H1 (cell line): ENCODE measurements around the gene MYH13. TPM values are rescaled to one million over a fixed set of nuclear protein-coding genes. Genes with fewer than 3 reads are reported as not detected.

Source experiments
- CTCF ChIA-PET: fragments of 300-600 bp; sonication (Branson Sonifier 250); formaldehyde crosslinking; loops from one replicate; lab custom pipeline; 2021; ENCODE audit not compliant: partially characterized antibody; lab: Charles Lee
- POLR2A ChIA-PET: fragments of 300-600 bp; sonication (Branson Sonifier 250); formaldehyde crosslinking; loops from one replicate; lab custom pipeline; 2021; ENCODE audit warnings: inconsistent platforms; ENCODE audit not compliant: partially characterized antibody; lab: Charles Lee
- DNase-seq, 2 experiments: peaks; one replicate each; pipeline versions ENCODE4 v3.0.0 to v3.0.0-alpha.2; 2010 to 2022; ENCODE audit warnings: low spot score in 2 of 2, low read depth in 1 of 2, mixed read lengths in 1 of 2
- FAIRE-seq: peaks from 2 replicates; lab custom pipeline; 2011; peaks lifted over from hg19 to GRCh38; lab: Jason Lieb, UNC
- H2AFZ ChIP-seq: 2 replicates; pipeline ENCODE4 v1.8.1; 2012; ENCODE audit warnings: low read length, inconsistent platforms
- H2AK5ac ChIP-seq: 2 replicates; pipeline ENCODE4 v1.6.1; 2013; ENCODE audit warnings: low read depth, low read length
- H2BK120ac ChIP-seq: replicated peaks from 2 replicates; pipeline ENCODE3; 2013; ENCODE audit warnings: low read depth, low read length, inconsistent platforms
- H2BK12ac ChIP-seq: 2 replicates; pipeline ENCODE4 v1.6.1; 2013; ENCODE audit warnings: low read depth, low read length
- H2BK15ac ChIP-seq: 2 replicates; pipeline ENCODE4 v1.6.1; 2013; ENCODE audit warnings: low read length
- H2BK20ac ChIP-seq: 2 replicates; pipeline ENCODE4 v1.6.1; 2013; ENCODE audit warnings: low read length
- H2BK5ac ChIP-seq: 2 replicates; pipeline ENCODE4 v1.6.1; 2013; ENCODE audit warnings: low read depth, low read length
- H3K14ac ChIP-seq: 2 replicates; pipeline ENCODE4 v1.6.1; 2013; ENCODE audit warnings: inconsistent platforms; ENCODE audit not compliant: insufficient read length
- H3K18ac ChIP-seq: 2 replicates; pipeline ENCODE4 v1.6.1; 2013; ENCODE audit warnings: low read length; ENCODE audit errors: extremely low read depth
- H3K23ac ChIP-seq: 2 replicates; pipeline ENCODE4 v1.6.1; 2013; ENCODE audit warnings: inconsistent platforms; ENCODE audit not compliant: insufficient read length
- H3K23me2 ChIP-seq: 2 replicates; pipeline ENCODE4 v1.6.1; 2013; ENCODE audit warnings: low read depth, low read length
- H3K27ac ChIP-seq: 2 replicates; pipeline ENCODE4 v1.6.1; 2011; ENCODE audit warnings: low read depth, low read length, inconsistent platforms
- H3K27me3 ChIP-seq, 4 experiments: replicated peaks in 1 of 4; 1 replicate in 1 of 4; 2 replicates in 3 of 4; pipeline versions ENCODE4 v1.6.1 to v1.8.1; 2011 to 2013; ENCODE audit warnings: low read length in 3 of 4, mild to moderate bottlenecking in 3 of 4, inconsistent platforms in 2 of 4, mixed read lengths in 2 of 4, moderate library complexity in 1 of 4; ENCODE audit not compliant: control insufficient read depth in 3 of 4, insufficient read depth in 3 of 4; ENCODE audit errors: extremely low read depth in 1 of 4
- H3K36me3 ChIP-seq, 4 experiments: 2 replicates each; pipeline versions ENCODE4 v1.6.1 to v1.8.1; 2011 to 2013; ENCODE audit warnings: mild to moderate bottlenecking in 4 of 4, low read length in 3 of 4, moderate library complexity in 2 of 4, control low read depth in 1 of 4, inconsistent platforms in 1 of 4; ENCODE audit not compliant: insufficient read depth in 4 of 4, control insufficient read depth in 2 of 4
- H3K4ac ChIP-seq: replicated peaks from 2 replicates; pipeline ENCODE3; 2013; ENCODE audit warnings: low read length, low read depth, mixed read lengths, inconsistent platforms; ENCODE audit not compliant: insufficient read length
- H3K4me1 ChIP-seq, 4 experiments: replicated peaks in 1 of 4; 1 replicate in 1 of 4; 2 replicates in 3 of 4; pipeline versions ENCODE4 v1.6.1 to v1.8.1; 2011 to 2013; ENCODE audit warnings: low read length in 3 of 4, inconsistent platforms in 2 of 4, mixed read lengths in 1 of 4; ENCODE audit not compliant: insufficient read depth in 4 of 4, control insufficient read depth in 3 of 4
- H3K4me2 ChIP-seq, 2 experiments: 2 replicates each; pipeline versions ENCODE4 v1.6.1 to v1.8.1; 2011 to 2013; ENCODE audit warnings: low read depth in 2 of 2, low read length in 2 of 2, control low read depth in 1 of 2, inconsistent platforms in 1 of 2, mild to moderate bottlenecking in 1 of 2; ENCODE audit not compliant: insufficient read depth in 1 of 2
- H3K4me3 ChIP-seq, 4 experiments: fragments of 200-600, 300-600 bp in 1 of 4; sonication (generic), shearing (Covaris generic), sonication (Bioruptor Twin) in 1 of 4; 2 replicates each; pipeline versions ENCODE4 v1.5.1 to v1.8.1; 2011 to 2016; ENCODE audit warnings: low read length in 4 of 4, low read depth in 3 of 4, control low read depth in 2 of 4, inconsistent platforms in 2 of 4, mild to moderate bottlenecking in 2 of 4, mixed read lengths in 1 of 4, moderate library complexity in 1 of 4; ENCODE audit not compliant: insufficient read depth in 2 of 4; ENCODE audit errors: extremely low read depth in 1 of 4
- H3K56ac ChIP-seq: replicated peaks from 2 replicates; pipeline ENCODE3; 2013; ENCODE audit warnings: low read depth, mild to moderate bottlenecking, mixed read lengths, low read length, inconsistent platforms; ENCODE audit not compliant: insufficient read length
- H3K79me1 ChIP-seq: 2 replicates; pipeline ENCODE4 v1.6.1; 2013; ENCODE audit warnings: low read depth, low read length, control low read depth
- H3K79me2 ChIP-seq, 2 experiments: 2 replicates each; pipeline versions ENCODE4 v1.6.1 to v1.8.1; 2012 to 2013; ENCODE audit warnings: low read length in 2 of 2, mild to moderate bottlenecking in 2 of 2, inconsistent platforms in 1 of 2; ENCODE audit not compliant: insufficient read depth in 2 of 2, control insufficient read depth in 1 of 2
- H3K9ac ChIP-seq, 4 experiments: replicated peaks in 1 of 4; 1 replicate in 1 of 4; 2 replicates in 3 of 4; pipeline versions ENCODE4 v1.6.1 to v1.8.1; 2011 to 2013; ENCODE audit warnings: low read depth in 3 of 4, low read length in 3 of 4, control low read depth in 2 of 4, mild to moderate bottlenecking in 2 of 4, moderate library complexity in 2 of 4, inconsistent platforms in 1 of 4; ENCODE audit errors: extremely low read depth in 1 of 4
- H3K9me3 ChIP-seq, 2 experiments: 2 replicates each; pipeline versions ENCODE4 v1.6.1 to v1.8.1; 2012 to 2013; ENCODE audit warnings: mild to moderate bottlenecking in 2 of 2, moderate library complexity in 2 of 2, control low read depth in 1 of 2, inconsistent platforms in 1 of 2, low read depth in 1 of 2, low read length in 1 of 2, mixed read lengths in 1 of 2; ENCODE audit not compliant: insufficient read depth in 2 of 2
- H4K20me1 ChIP-seq, 2 experiments: replicated peaks in 1 of 2; 2 replicates each; pipeline versions ENCODE3 to v1.8.1; 2011 to 2013; ENCODE audit warnings: inconsistent platforms in 2 of 2, low read length in 2 of 2, mild to moderate bottlenecking in 1 of 2; ENCODE audit not compliant: insufficient read depth in 2 of 2, control insufficient read depth in 1 of 2
- H4K5ac ChIP-seq: 2 replicates; pipeline ENCODE4 v1.6.1; 2013; ENCODE audit warnings: low read length, low read depth, mixed read lengths, inconsistent platforms; ENCODE audit not compliant: insufficient read length
- H4K8ac ChIP-seq: 2 replicates; pipeline ENCODE4 v1.8.0; 2013; ENCODE audit warnings: mild to moderate bottlenecking, moderate library complexity, low read length, inconsistent platforms; ENCODE audit not compliant: insufficient read depth; ENCODE audit errors: extremely low read depth
- H4K91ac ChIP-seq: replicated peaks from 2 replicates; pipeline ENCODE3; 2013; ENCODE audit warnings: low read length, mixed read lengths, inconsistent platforms; ENCODE audit not compliant: insufficient read length
- BCL11A ChIP-seq, 2 experiments: IDR thresholded peaks; one replicate each; pipeline ENCODE4 v1.6.1; 2011; ENCODE audit warnings: low read depth in 2 of 2, low read length in 2 of 2, mild to moderate bottlenecking in 2 of 2
- CBX5 ChIP-seq: fragments of 300-800, 300-1000 bp; sonication (generic); IDR thresholded peaks from 2 replicates; pipeline ENCODE4 v1.7.1; 2016; ENCODE audit warnings: antibody characterized with exemption, low read length, low read depth
- CTBP2 ChIP-seq: IDR thresholded peaks from 2 replicates; pipeline ENCODE4 v1.7.0; 2011; ENCODE audit warnings: borderline replicate concordance, mild to moderate bottlenecking, moderate library complexity, mixed read lengths, low read length; ENCODE audit not compliant: insufficient read depth, insufficient read length
- EZH2 ChIP-seq: fragments of 200-600 bp; sonication (generic); IDR thresholded peaks from 2 replicates; pipeline ENCODE4 v1.7.1; 2012; ENCODE audit warnings: low read depth, mild to moderate bottlenecking, moderate library complexity, low read length, inconsistent platforms; ENCODE audit not compliant: severe bottlenecking
- FOSL1 ChIP-seq: IDR thresholded peaks from 2 replicates; pipeline ENCODE4 v1.6.1; 2011; ENCODE audit warnings: mild to moderate bottlenecking, low read depth, low read length, moderate library complexity; ENCODE audit not compliant: insufficient read depth
- GTF2F1 ChIP-seq: IDR thresholded peaks from 2 replicates; pipeline ENCODE4 v1.6.1; 2012; ENCODE audit warnings: low read depth, low read length, improper control_type of control experiment, borderline replicate concordance
- JUND ChIP-seq: IDR thresholded peaks from 2 replicates; pipeline ENCODE4 v1.6.1; 2011; ENCODE audit warnings: mild to moderate bottlenecking, improper control_type of control experiment, low read length
- KDM4A ChIP-seq: IDR thresholded peaks from one replicate; pipeline ENCODE4 v1.7.1; 2012; ENCODE audit warnings: low read depth, mild to moderate bottlenecking, moderate library complexity, low read length, inconsistent platforms; ENCODE audit not compliant: severe bottlenecking
- NRF1 ChIP-seq: IDR thresholded peaks from 2 replicates; pipeline ENCODE4 v1.6.1; 2011; ENCODE audit warnings: mild to moderate bottlenecking, low read depth, low read length, improper control_type of control experiment
- POU5F1 ChIP-seq: IDR thresholded peaks from 2 replicates; pipeline ENCODE4 v1.6.1; 2011; ENCODE audit warnings: low read depth, mild to moderate bottlenecking, low read length, moderate library complexity
- RNF2 ChIP-seq: fragments of 200-900, 300-1000 bp; sonication (generic); IDR thresholded peaks from 2 replicates; pipeline ENCODE4 v1.7.1; 2016; ENCODE audit warnings: borderline replicate concordance, low read depth, mild to moderate bottlenecking, antibody characterized with exemption, low read length; ENCODE audit not compliant: poor library complexity, severe bottlenecking; ENCODE audit errors: missing control alignments
- WGBS, 2 experiments: shearing (Covaris generic) in 1 of 2; methylation state at CpG; one replicate each; pipeline versions ENCODE4 v1.1.6 to v1.1.7; 2013 to 2015; ENCODE audit warnings: low lambda C conversion rate in 2 of 2, mixed read lengths in 2 of 2, inconsistent platforms in 1 of 2, low coverage in 1 of 2, missing lambda C conversion rate in 1 of 2; ENCODE audit not compliant: insufficient replicate concordance in 2 of 2, insufficient coverage in 1 of 2, insufficient read length in 1 of 2; ENCODE audit errors: extremely low coverage in 1 of 2, missing lambda C conversion rate in 1 of 2; 5-methylcytosine and 5-hydroxymethylcytosine counted together
- polyA plus RNA-seq, 7 experiments: library from polyadenylated mRNA; depleted of rRNA in 3 of 7; stranded (reverse) in 5 of 7; unstranded in 2 of 7; fragments of >200 nt in 5 of 7; fragments of 200-250 nt in 2 of 7; gene quantifications; 1 replicate in 5 of 7; 2 replicates in 1 of 7; 4 replicates in 1 of 7; pipeline versions ENCODE4 v1.2.1 to v1.2.3, GENCODE V29; 2011 to 2013; ENCODE audit warnings: missing spikeins in 2 of 7, mixed read lengths in 2 of 7
- total RNA-seq: library from RNA; stranded (reverse); fragmentation: NEBNext Ultra II Directional; extraction: Animal tissue kit (Norgen Biotek cat#: 25700); gene quantifications from 2 replicates; pipeline ENCODE4 v1.2.1, GENCODE V29; 2021

Gene MYH13
- total and polyA plus RNA-seq, 2 of the 8 experiments (the other 6 are each of a cell fraction or from before 2014, with no cell fraction given), result not detected

GRCh38 chr17:10420811-10421210 lies 48.0 kb upstream of the MYH13 start:
- no peaks in the 10 kb centered on the region for H3K79me2 ChIP-seq
- peaks cover 0 to 5% (median 1%) of the 10 kb centered on the region in 4 experiments; a peak in 3 of 7 replicates for H3K4me1 ChIP-seq
- 86% methylated on average over 2 of the region's 2 CpGs; no CpG with 5 or more reads in 1 of the 2 experiments for WGBS, 2 experiments
- H3K18ac ChIP-seq, result no peak overlapping the region
- no peak overlapping the region for H3K14ac ChIP-seq
- H2AFZ ChIP-seq, result no peak overlapping the region
- no peak overlapping the region for H2BK12ac ChIP-seq
- no peak overlapping the region for H2BK120ac ChIP-seq
- no peaks in the 10 kb centered on the region; the same call in 1 of the 2 replicates for H3K23me2 ChIP-seq
- H3K56ac ChIP-seq, result no peak overlapping the region
- no peak overlapping the region for H4K91ac ChIP-seq
- H3K9ac ChIP-seq, result no peak overlapping the region
- FAIRE-seq, result no peak
- no peak overlapping the region for H4K8ac ChIP-seq
- no peak overlapping the region for H2BK15ac ChIP-seq
- H2AK5ac ChIP-seq, result no peak overlapping the region
- no peak overlapping the region for H3K4me2 ChIP-seq
- no peaks in the 10 kb centered on the region for H3K27me3 ChIP-seq
- no peak for DNase-seq
- H3K79me1 ChIP-seq, result no peaks in the 10 kb centered on the region
- no peaks in the 10 kb centered on the region for H3K9me3 ChIP-seq
- CTCF ChIA-PET, result interaction anchor here (0.7 to 1.8 kb wide), 5 partner anchors 21 to 197 kb away, joined by 3 to 6 read pairs (median 3); no protein-coding TSS in a partner anchor
- H3K27ac ChIP-seq, result no peak overlapping the region
- H2BK5ac ChIP-seq, result no peak overlapping the region
- H3K23ac ChIP-seq, result no peak overlapping the region
- no peak overlapping the region for H3K4ac ChIP-seq
- H4K20me1 ChIP-seq, result no peaks in the 10 kb centered on the region
- no peak overlapping the region for H3K4me3 ChIP-seq
- H3K36me3 ChIP-seq, result no peaks in the 10 kb centered on the region
- POLR2A ChIA-PET, result no interaction called here
- no peak overlapping the region for H2BK20ac ChIP-seq
- H4K5ac ChIP-seq, result no peak overlapping the region
- TF ChIP-seq CTBP2 (no peak), CBX5 (no peak), NRF1 (no peak), GTF2F1 (no peak), EZH2 (no peak), RNF2 (no peak), BCL11A (IDR thresholded peaks at IDR 0.05; ENCODE audit: low read depth in 2 of 2, low read length in 2 of 2) (no peak), FOSL1 (no peak), POU5F1 (no peak), JUND (no peak), KDM4A (no peak)
